ENCODE results near the gene SPATA6L.
"Not testable (repeated sequence)": the region's sequence is repeated elsewhere in the genome, so short reads cannot be mapped to it uniquely, and the experiment has no call there.

The SPATA6L gene

GRCh38 chr9:4622016-4622415 lies 44.3 kb downstream of the SPATA6L start:
- DNase-seq (ENCODE audit: low read depth), result no peak

- DNase-seq (ENCODE audit: low read depth), result no peak
Measured at GRCh38 chr9:4620881-4621555, 45.3 kb downstream of the SPATA6L start.

DNA sequence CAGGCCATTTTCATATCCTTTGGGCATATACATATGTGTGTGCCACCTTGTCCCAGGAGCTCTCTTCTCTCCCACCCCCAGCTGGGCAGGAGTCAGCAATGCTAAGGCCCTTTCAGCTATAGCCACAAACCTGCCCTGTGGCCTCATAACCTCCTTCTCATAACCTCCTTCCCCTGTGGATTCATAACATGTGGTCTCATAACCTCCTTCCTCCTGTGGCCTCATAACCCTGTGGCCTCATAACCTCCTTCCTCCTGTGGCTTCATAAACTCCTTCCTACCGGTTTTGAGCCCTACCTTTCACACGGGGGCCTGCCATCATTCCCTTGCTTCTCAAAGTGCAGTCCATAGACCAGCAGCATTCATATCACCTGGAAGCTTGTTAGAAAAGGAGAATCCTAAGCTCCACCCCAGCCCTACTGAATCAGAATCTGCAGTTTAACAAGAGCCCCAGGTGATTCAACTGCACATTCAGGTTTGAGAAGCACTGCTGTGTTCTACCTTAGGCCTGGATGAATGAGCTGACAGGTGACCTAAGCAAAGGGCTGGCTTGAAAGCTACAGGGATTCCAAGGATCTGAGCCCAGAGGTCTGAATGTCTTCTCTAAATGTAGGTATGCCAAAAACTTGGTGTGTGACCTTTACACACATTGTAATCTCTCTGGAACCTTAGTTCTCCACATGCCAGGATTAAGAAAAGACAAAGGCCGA lies 46.1 kb downstream of the SPATA6L start:
- no peak for DNase-seq (ENCODE audit: low read depth)

GRCh38 chr9:4618700-4619099 lies 47.6 kb downstream of the SPATA6L start:
- no peak for DNase-seq (ENCODE audit: low read depth)

DNA sequence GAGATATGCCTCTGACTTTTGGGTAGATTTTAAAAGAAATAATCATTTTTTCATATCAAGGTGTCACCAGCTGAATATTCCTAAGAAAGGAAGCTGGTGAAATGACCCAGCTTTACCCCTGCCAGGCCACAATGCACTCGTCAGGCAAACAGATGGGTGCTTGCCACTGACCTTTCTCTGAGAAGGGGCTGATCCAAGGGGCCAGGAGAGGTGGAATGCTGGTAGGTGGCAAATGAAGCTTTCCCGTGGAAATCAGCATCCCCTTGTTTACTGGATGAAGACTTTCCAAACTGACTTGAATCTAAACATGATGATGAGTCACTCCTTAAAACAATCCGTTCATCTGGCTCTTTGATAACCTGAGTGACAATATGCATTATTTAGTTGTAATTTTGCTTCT lies 48.5 kb downstream of the SPATA6L start:
- DNase-seq (ENCODE audit: low read depth), result no peak

DNA sequence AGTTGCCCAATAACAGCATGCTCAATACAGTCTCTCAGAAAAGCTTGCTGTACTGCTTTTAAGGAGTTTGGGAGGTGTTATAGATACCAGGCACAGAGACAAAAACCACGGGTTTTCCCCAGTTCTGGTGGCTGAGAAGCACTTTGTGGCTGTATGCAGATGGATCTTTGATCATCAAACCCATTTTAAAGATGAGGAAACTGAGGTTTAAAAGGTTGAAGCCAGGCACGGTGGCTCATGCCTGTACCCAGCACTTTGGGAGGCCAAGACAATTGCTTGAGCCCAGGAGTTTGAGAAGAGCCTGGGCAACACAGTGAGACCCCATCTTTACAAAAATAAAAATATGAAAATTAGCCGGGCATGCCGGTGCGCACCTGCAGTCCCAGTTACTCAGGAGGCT lies 50.5 kb downstream of the SPATA6L start:
- DNase-seq (ENCODE audit: low read depth), result no peak

GRCh38 chr9:4615251-4615650 lies 51.0 kb downstream of the SPATA6L start:
- DNase-seq (ENCODE audit: low read depth), result no peak

GRCh38 chr9:4614627-4615026 lies 51.7 kb downstream of the SPATA6L start:
- no peak for DNase-seq (ENCODE audit: low read depth)

GRCh38 chr9:4606033-4606432 lies 60.2 kb downstream of the SPATA6L start:
- DNase-seq (ENCODE audit: low read depth), result not testable (repeated sequence)

GRCh38 chr9:4604678-4605095 lies 61.6 kb downstream of the SPATA6L start:
- peak; percentile 63 for DNase-seq (ENCODE audit: low read depth)

- DNase-seq (ENCODE audit: low read depth), result no peak
Measured at GRCh38 chr9:4603830-4604229, 62.5 kb downstream of the SPATA6L start.

GRCh38 chr9:4600368-4600767 lies 65.9 kb downstream of the SPATA6L start:
- DNase-seq (ENCODE audit: low read depth), result no peak

DNA sequence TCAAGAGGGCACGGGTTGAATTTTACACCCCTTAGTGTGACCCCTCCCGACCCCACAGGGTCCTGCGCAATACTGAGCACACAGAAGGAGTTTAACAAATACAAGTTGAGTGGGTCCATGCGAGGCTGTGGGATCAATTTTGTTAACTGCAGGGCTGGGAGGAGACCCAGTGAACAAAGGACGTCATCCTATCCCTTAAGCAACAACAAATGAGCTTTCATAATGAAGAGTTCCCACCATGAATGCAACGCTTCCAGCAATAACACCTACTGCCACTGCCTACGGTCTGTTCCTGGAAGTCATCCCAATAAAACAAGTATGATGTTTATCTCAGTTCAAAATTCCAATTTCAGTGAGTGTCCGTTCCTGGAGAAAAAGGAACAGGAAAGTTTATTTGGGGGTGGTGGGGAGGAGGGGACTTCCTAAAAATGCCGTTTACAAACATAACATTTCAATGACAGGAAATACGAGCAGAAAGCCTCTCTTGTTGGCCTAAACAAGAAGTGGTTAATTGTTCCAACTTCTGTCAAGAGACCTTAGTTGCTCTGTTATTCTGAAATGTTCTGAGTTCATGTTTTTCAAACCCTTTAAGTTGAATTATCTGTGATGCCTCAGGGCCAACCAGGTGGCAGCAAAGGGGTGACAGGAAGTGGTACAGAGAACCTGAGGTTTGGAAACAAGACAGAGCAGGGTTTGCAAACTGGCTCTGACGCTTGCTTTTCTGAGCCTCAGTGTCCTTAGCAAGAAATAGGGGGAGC lies 69.9 kb downstream of the SPATA6L start:
- peak; percentile 9 for DNase-seq (ENCODE audit: low read depth)

GRCh38 chr9:4594994-4595393 lies 71.3 kb downstream of the SPATA6L start:
- no peak for DNase-seq (ENCODE audit: low read depth)

GRCh38 chr9:4594545-4594944 lies 71.7 kb downstream of the SPATA6L start:
- no peak for DNase-seq (ENCODE audit: low read depth)

- DNase-seq (ENCODE audit: low read depth), result no peak
Measured at GRCh38 chr9:4592886-4593285, 73.4 kb downstream of the SPATA6L start.

- no peak for DNase-seq (ENCODE audit: low read depth)
Measured at GRCh38 chr9:4592295-4592694, 74.0 kb downstream of the SPATA6L start.

DNA sequence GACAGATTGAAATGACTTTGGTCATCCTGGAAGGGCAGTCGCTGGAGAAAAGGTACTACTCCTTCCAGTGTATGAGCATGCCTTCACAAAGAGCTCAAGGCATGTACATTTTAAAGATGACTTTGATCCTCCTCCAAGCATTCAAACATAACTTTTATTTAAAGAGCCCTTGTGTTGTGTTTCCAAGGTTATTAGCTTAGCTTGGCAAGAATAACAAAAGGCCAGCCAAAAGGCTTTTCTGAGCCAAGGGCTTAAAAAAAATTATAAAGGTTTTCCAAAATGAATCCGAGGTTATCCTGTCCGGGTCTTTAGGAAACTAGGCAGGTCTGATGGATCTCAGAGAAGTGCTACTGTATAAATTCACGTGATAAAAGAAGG lies 75.2 kb downstream of the SPATA6L start:
- DNase-seq (ENCODE audit: low read depth), result no peak

- DNase-seq (ENCODE audit: low read depth), result no peak
Measured at GRCh38 chr9:4590430-4591122, 75.7 kb downstream of the SPATA6L start.

- DNase-seq (ENCODE audit: low read depth), result no peak
Measured at GRCh38 chr9:4588721-4589120, 77.6 kb downstream of the SPATA6L start.

DNA sequence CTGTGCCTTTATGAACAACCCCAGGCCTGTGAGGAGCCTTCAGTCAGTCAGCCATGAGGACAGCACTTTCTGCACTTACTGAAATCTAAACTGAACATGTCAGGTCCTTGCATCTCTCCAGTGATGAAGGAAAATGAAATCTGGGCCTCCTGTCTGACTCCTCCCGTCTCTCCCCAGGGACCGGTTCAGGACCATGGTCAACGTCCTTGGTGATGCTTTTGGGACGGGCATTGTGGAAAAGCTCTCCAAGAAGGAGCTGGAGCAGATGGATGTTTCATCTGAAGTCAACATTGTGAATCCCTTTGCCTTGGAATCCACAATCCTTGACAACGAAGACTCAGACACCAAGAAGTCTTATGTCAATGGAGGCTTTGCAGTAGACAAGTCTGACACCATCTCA lies 81.1 kb downstream of the SPATA6L start:
- no peak for DNase-seq (ENCODE audit: low read depth)

DNA sequence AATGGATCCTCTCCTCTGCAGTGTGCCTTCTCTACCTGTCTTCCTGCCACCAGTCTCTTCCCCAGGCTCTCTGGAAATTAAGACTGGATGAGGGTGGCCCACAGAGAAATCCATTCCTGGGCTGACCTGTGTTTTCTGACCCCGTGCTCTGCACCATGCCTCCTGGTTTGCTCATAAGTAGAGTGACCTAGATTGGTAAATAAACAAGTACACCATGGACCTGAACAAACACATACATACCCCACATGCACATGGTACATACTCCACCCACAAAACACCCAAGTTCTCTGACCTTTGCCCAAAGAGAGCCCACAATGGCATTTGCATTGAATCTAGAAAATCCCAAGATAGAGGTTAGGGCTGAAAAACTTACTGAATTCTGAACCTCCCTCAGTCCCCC lies 81.6 kb downstream of the SPATA6L start:
- DNase-seq (ENCODE audit: low read depth), result no peak

GRCh38 chr9:4583001-4583400 lies 83.3 kb downstream of the SPATA6L start:
- no peak for DNase-seq (ENCODE audit: low read depth)
